Chondrocyte (in vitro differentiated cells): ENCODE results near the gene ELF2. TPM values are rescaled to one million over a fixed set of nuclear protein-coding genes. Genes with fewer than 3 reads are reported as not detected.

Experiments used
- DNase-seq: peaks from one replicate; pipeline ENCODE4 v3.0.0; 2021; ENCODE audit warnings: mixed read lengths, low spot score
- H3K27ac Mint-ChIP-seq: one replicate; pipeline ENCODE4 v1.8.0; 2021; ENCODE audit warnings: mild to moderate bottlenecking, moderate library complexity, mixed read lengths; ENCODE audit not compliant: unreplicated experiment
- H3K27me3 Mint-ChIP-seq: 2 replicates; pipeline ENCODE4 v1.8.0; 2021; ENCODE audit warnings: low read depth, mixed read lengths
- H3K36me3 Mint-ChIP-seq: 2 replicates; pipeline ENCODE4 v1.8.0; 2021; ENCODE audit warnings: low read depth, mixed read lengths
- H3K4me1 Mint-ChIP-seq: 2 replicates; pipeline ENCODE4 v1.8.0; 2021; ENCODE audit warnings: low read depth, mild to moderate bottlenecking, mixed read lengths
- H3K4me3 Mint-ChIP-seq: one replicate; pipeline ENCODE4 v1.8.0; 2021; ENCODE audit warnings: mild to moderate bottlenecking, moderate library complexity, mixed read lengths; ENCODE audit not compliant: unreplicated experiment
- H3K9me3 Mint-ChIP-seq: 2 replicates; pipeline ENCODE4 v1.8.0; 2021; ENCODE audit warnings: low read depth, mixed read lengths
- CTCF ChIP-seq: fragments of 200-600 bp; sonication (generic); IDR thresholded peaks from 2 replicates; pipeline ENCODE4 v1.5.0; 2021; ENCODE audit warnings: antibody characterized with exemption, mild to moderate bottlenecking, moderate library complexity
- total RNA-seq: library from RNA; stranded (reverse); gene quantifications from 3 replicates; pipeline ENCODE4 v1.2.1, GENCODE V29; 2021

The ELF2 gene
- total RNA-seq, 1 donor from 2014 or later: 30.2 TPM

GRCh38 chr4:139196462-139196861, 19.4 kb upstream of the ELF2 start:
- no peak overlapping the region for H3K4me3 Mint-ChIP-seq
- H3K27ac Mint-ChIP-seq: no peak overlapping the region
- no peaks in the 10 kb centered on the region for H3K36me3 Mint-ChIP-seq
- TF ChIP-seq CTCF: no peak
- no peaks in the 10 kb centered on the region for H3K27me3 Mint-ChIP-seq
- no peak for DNase-seq
- H3K4me1 Mint-ChIP-seq: no peaks in the 10 kb centered on the region
- H3K9me3 Mint-ChIP-seq: no peaks in the 10 kb centered on the region

- H3K27ac Mint-ChIP-seq: no peak overlapping the region
- no peak overlapping the region for H3K4me3 Mint-ChIP-seq
- no peak for DNase-seq
- H3K36me3 Mint-ChIP-seq: no peaks in the 10 kb centered on the region
- no peaks in the 10 kb centered on the region for H3K4me1 Mint-ChIP-seq
- no peaks in the 10 kb centered on the region for H3K9me3 Mint-ChIP-seq
- H3K27me3 Mint-ChIP-seq: no peaks in the 10 kb centered on the region
- TF ChIP-seq CTCF: no peak
Observed at GRCh38 chr4:139191373-139191772, 14.4 kb upstream of the ELF2 start.

- no peak overlapping the region for H3K27ac Mint-ChIP-seq
- no peaks in the 10 kb centered on the region for H3K27me3 Mint-ChIP-seq
- H3K36me3 Mint-ChIP-seq: no peaks in the 10 kb centered on the region
- no peak for DNase-seq
- TF ChIP-seq CTCF: no peak
- no peaks in the 10 kb centered on the region for H3K9me3 Mint-ChIP-seq
- no peak overlapping the region for H3K4me3 Mint-ChIP-seq
- no peaks in the 10 kb centered on the region for H3K4me1 Mint-ChIP-seq
Observed at GRCh38 chr4:139189972-139190371, 13.0 kb upstream of the ELF2 start.

GRCh38 chr4:139189417-139189749, 12.4 kb upstream of the ELF2 start:
- DNase-seq: no peak
- Mint-ChIP-seq H3K36me3 (no peaks in the 10 kb centered on the region), H3K27ac (no peak overlapping the region), H3K27me3 (no peaks in the 10 kb centered on the region), H3K9me3 (no peaks in the 10 kb centered on the region), H3K4me1 (no peaks in the 10 kb centered on the region), H3K4me3 (no peak overlapping the region)
- no peak for TF ChIP-seq CTCF

GRCh38 chr4:139188648-139189416, 11.8 kb upstream of the ELF2 start:
- no peaks in the 10 kb centered on the region for H3K27me3 Mint-ChIP-seq
- no peaks in the 10 kb centered on the region for H3K4me1 Mint-ChIP-seq
- no peaks in the 10 kb centered on the region for H3K9me3 Mint-ChIP-seq
- no peaks in the 10 kb centered on the region for H3K36me3 Mint-ChIP-seq
- no peak for DNase-seq
- no peak overlapping the region for H3K4me3 Mint-ChIP-seq
- no peak overlapping the region for H3K27ac Mint-ChIP-seq
- no peak for TF ChIP-seq CTCF
